Measurements from ENCODE around the gene OR52B6.
"Not testable (repeated sequence)": the region's sequence is repeated elsewhere in the genome, so short reads cannot be mapped to it uniquely, and the experiment has no call there.

The OR52B6 gene, protein sequence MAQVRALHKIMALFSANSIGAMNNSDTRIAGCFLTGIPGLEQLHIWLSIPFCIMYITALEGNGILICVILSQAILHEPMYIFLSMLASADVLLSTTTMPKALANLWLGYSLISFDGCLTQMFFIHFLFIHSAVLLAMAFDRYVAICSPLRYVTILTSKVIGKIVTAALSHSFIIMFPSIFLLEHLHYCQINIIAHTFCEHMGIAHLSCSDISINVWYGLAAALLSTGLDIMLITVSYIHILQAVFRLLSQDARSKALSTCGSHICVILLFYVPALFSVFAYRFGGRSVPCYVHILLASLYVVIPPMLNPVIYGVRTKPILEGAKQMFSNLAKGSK

DNA sequence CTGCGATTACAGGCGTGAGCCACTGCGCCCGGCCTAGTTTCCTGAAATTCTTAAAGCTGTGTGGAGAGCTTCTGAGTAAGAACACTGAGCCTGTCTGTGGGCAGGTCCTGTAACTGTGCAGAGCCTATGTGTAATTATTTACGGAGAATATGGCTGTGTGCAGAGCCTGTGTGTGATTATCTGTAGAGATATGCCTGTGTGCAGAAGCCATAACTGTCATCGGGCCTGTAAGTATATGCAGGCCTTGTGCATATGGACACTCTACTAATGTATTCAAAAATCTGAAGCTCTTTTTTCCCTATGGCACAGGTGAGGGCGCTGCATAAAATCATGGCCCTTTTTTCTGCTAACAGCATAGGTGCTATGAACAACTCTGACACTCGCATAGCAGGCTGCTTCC lies at the start of gene OR52B6:
Gene OR52B6 (plus strand): TSS at position 301 of the 400 bp plus-strand sequence. CDS start 0 bp downstream, at position 301.
- no peak for DNase-seq

- no peak for DNase-seq
Observed at GRCh38 chr11:5531053-5531831, 49.4 kb upstream of the OR52B6 start.

DNA sequence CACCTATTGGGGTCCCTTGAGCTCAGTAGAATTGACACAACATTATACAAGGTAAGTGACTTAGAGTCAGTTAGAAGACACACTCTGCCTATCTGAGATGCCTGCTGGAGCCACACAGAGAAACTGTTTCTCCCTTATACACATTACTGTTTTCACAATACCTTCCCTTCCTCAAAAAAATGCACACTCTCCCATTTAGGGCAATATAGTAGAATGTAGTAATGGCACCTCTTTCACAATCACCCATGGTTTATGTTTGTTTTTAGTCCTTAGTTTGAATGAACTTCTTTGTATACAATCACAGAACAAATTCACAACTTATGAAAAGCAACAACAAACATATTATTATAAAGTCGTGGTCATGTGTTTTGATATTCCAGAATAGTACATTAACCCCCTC lies 46.6 kb upstream of the OR52B6 start:
- no peak for DNase-seq

- no peak for DNase-seq
Observed at GRCh38 chr11:5536482-5536881, 44.2 kb upstream of the OR52B6 start.

DNA sequence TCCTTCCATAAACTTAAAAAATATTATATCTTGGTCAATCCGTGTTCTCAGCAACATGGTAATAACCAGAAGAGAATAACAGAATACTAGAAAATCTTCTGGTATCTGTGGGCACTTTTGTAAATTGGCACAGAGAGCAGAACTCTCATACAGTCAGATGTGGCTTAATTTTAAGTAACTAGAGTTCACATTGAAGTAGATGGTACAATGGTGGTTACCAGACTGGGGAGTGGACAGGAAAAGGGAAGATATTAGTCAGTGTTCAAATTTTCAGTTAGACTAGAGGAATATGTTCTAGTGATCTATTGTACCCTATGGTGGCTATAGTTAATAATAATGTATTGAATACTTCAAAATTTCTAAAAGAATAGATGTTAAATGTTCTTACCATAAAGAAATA lies 39.2 kb upstream of the OR52B6 start:
- no peak for DNase-seq

DNA sequence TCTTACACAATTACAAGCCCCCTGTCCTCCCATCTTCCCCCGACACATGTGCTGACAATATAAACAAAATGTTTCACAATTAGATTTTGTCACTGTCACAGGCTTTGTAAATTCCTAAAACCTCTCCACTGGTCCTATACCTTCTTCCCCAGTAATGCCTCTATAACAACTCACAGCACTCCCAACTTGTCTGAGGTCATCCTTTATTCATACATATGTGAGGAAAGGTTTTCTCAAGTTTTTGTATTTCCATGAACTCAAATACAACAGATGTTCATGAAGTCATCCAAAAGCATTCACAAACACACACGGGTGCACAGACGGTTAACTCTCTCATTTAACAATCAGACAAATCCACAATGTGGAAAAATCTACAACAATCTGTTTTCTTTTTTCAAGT lies 34.2 kb upstream of the OR52B6 start:
- DNase-seq = no peak

- DNase-seq = no peak
Observed at GRCh38 chr11:5547982-5548381, 32.7 kb upstream of the OR52B6 start.

DNA sequence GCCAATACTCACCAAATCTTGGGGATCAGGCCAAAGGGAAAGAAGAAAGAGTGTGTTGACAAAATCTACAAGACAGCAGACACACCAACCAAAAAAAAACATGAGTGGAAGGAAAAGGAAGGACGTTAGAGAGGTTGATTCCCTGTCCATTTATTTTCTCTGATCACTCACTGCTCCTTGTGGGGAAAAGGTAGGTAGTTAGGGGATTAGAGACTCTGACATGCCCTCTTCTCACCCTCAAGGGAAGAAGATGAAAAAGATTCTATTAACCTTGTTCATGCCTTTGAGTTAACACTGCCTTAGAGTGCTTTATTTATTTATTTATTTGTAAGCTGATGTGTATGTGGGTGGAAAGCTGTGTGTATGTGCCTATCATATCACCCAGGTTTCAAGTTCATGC lies 32.2 kb upstream of the OR52B6 start, which contains the start of gene OR52H1:
Gene OR52H1 (minus strand): TSS at position 101 of the 400 bp plus-strand sequence. CDS start 3,035 bp downstream, outside the sequence.
- no peak for DNase-seq

GRCh38 chr11:5550440-5551095 lies 30.1 kb upstream of the OR52B6 start:
- no peak for DNase-seq

DNA sequence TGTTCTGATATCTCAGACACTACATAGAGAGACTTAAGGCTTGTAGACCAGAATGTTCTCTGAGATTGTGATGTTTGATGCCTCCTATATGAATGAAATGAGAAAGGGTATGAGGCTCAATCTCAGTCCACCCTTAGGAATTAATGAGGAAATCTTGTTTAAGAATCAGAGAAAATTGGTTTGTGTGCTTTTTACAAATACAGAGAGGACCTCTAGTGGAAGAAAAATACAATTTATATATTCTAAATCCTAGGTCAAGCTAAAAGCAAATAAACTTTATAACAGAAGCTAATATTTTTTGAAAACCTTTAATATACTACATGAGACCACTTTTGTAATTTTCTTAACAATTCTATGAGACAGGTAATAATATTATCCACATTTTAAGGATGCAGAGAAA lies 27.3 kb upstream of the OR52B6 start:
- DNase-seq = no peak

DNA sequence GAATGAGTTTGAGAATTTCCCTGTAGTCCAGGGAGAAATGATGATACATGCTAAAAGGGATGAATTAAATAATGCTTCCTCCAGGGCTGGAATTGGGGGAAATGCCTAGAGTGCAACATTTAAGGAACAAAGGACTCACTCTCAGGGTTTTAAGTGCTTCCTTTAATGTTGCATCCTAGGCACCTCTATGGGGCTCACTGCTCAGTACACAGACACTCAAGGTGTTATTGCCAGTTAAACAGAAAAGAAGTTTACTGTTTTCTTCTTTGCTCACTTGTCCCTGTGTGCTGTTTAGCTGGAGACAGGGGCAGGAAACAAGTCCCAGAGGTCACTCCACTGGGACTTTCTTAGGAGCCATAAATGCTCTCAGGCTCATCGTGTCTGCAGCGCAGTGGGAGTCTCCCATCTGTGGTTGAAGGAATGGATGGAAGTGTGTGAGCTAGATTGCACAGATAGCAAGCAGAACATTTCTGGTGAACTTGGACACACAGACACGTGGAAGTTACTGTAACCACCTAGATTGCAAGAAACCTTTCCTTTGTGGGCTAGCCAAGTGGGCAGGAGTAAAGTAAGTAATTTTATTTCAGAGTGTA lies 24.0 kb upstream of the OR52B6 start:
- no peak for DNase-seq

DNA sequence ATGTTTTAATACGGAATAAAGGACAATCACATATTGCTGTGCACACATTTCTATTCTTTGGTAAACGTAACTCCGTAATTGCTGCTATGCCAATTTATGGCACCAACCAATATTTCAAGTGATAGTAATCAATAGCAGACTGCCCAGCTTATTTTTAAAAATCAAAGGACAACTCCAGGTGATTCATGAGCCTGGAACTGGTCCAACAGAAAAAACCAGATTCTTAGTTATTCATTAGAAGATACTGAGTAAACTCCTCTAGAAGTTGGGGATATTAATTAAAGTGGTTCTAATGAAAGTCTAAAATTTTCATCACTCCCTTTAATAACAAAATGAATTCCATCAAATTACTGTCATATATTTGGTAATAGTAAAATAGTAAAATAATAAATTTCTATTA lies 22.9 kb upstream of the OR52B6 start:
- DNase-seq = no peak

DNA sequence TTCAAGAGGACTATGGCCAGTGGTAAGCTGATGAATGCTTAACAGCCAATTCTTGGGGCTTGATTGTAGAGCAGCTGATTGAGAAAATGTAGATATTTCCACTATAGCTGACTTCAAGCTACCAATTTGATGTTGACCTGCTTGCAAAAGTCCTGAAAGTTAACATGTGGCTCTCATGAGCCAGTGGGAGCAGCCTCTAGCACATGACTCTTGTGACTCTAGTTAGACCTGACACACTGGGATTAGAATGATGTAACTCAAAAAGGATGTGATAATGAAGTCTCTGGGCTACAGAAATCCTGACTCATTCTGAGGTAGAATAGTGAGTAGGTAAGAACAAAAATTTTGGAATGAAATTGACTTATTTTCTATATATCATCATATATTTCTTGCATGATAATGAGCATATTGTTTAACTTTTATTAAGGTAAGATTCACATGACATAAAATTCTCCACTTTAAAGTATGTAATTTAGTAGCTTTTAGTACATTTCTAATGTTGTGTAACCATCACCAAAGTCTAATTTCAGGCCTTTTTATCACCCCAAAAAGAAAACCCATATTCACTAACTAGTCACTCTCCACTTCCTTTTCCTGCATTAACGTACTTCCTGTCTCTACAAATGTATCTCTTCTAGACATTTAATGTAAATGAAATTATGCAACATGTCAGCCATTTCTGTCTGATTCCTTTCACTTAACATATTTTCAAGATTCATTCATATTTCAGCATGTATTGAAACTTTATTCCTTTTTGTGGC lies 16.2 kb upstream of the OR52B6 start:
- DNase-seq = no peak

DNA sequence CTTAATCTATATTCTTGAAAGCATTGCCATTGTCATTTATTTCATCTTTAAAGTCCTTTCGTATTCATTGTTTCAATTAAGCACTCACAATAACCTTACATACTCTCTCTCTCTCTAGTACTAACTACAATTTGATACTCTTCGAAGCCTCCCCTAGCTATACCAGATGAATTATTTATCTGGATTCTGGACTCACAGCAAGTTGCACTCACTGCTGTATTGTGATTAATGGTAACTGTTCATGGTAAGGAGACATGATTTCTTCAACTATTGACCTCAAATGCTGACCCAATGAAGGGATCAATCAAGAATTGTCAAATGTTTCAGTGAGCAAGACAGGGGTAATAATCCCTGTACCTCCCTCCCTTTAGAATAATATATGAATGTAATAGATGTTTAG lies 6.0 kb upstream of the OR52B6 start:
- no peak for DNase-seq

DNA sequence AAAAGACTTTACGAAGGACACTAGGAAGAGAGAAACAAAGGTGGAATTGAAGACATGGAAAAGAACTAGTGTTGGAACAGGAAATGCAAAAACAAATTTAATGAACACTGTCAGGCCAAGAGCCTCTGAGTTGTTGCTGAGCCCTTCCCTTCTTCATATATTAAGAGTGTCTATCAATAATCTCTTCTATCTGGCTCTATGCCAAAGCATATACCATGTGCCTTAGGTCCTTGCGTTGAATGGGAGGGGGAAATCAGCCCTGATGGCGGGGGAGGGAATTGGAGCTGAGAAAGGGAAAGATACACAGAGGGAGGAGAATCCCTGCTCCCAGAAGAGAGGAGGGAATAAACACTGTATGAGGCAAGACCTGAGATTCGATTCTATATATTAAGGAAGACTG lies 5.5 kb upstream of the OR52B6 start:
- no peak for DNase-seq

DNA sequence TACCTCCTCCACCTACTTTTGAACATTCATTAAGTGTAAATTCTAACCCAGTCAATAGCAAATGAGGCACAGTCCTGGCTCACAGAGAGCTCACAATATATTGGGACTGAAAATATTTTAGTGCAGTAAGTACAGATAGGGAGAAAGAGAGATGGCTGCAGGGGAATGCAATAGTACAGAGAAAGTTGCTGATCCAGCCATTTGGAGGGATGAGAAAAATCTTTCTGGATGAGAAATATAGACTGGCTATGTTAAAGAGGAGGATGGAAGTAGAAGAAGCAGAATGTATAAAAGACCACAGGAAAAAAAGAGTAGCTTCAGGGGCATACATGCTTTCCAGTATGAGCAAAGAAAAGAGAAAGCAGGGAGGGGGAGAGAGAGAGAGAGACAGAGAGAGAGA lies 3.6 kb upstream of the OR52B6 start:
- no peak for DNase-seq

GRCh38 chr11:5581014-5581413 lies 337 bp downstream of the OR52B6 start:
- no peak for DNase-seq

DNA sequence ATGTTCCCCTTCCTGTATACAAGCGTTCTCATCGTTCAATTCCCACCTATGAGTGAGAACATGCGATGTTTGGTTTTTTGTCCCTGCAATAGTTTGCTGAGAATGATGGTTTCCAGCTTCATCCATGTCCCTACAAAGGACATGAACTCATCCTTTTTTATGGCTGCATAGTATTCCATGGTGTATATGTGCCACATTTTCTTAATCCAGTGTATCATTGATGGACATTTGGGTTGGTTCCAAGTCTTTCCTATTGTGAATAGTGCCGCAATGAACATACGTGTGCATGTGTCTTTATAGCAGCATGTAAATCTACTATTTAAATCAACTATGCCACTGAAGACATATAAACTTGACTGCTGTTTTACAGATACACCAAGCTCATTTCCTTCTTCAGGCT lies 3.8 kb downstream of the OR52B6 start:
- not testable (repeated sequence) for DNase-seq

GRCh38 chr11:5589906-5590305 lies 9.2 kb downstream of the OR52B6 start:
- not testable (repeated sequence) for DNase-seq

- no peak for DNase-seq
Observed at GRCh38 chr11:5591613-5592012, 10.9 kb downstream of the OR52B6 start.

- DNase-seq = no peak
Observed at GRCh38 chr11:5592615-5593014, 11.9 kb downstream of the OR52B6 start.

DNA sequence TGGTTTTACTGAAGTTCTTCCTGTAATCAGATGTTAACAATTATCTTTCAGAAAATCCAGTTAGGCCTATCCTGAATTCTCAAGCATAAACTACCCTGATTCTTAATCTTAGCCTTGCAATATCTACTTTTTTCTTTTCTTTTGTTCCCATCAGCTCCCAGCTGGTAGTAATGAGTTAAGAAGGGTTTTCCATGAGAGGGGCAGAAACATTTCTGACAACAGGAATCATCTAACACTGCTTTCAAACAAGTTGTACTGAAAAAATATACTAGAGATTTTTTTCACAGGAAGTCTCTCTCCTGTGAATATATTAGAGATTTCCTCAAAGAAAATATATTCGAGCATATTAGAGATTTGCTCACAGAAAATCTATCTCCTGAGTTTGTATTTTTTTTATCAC lies 12.5 kb downstream of the OR52B6 start:
- no peak for DNase-seq
